NT2/D1 (cell line): Measurements from ENCODE around the gene LTBP1.

ENCODE experiments used
- DNase-seq: peaks from one replicate; pipeline ENCODE4 v3.0.0-alpha.2; 2011; ENCODE audit warnings: low read depth, low spot score
- H3K27me3 ChIP-seq: 2 replicates; pipeline ENCODE4 v1.6.0; 2011; ENCODE audit warnings: mild to moderate bottlenecking; ENCODE audit not compliant: insufficient read length, insufficient read depth
- H3K36me3 ChIP-seq: 2 replicates; pipeline ENCODE4 v1.6.1; 2011; ENCODE audit warnings: mild to moderate bottlenecking, low read length, mixed read lengths; ENCODE audit not compliant: insufficient read depth, insufficient read length
- H3K4me1 ChIP-seq: 2 replicates; pipeline ENCODE4 v1.5.1; 2011; ENCODE audit not compliant: insufficient read depth, insufficient read length
- H3K4me3 ChIP-seq: 2 replicates; pipeline ENCODE4 v1.5.1; 2011; ENCODE audit warnings: low read depth; ENCODE audit not compliant: insufficient read length
- H3K9ac ChIP-seq: 2 replicates; pipeline ENCODE4 v1.6.0; 2011; ENCODE audit warnings: low read depth; ENCODE audit not compliant: insufficient read length
- H3K9me3 ChIP-seq: 2 replicates; pipeline ENCODE4 v1.5.1; 2011; ENCODE audit warnings: mild to moderate bottlenecking, low read length; ENCODE audit not compliant: insufficient read depth
- SUZ12 ChIP-seq: IDR thresholded peaks from 2 replicates; pipeline ENCODE4 v1.6.1; 2011; ENCODE audit not compliant: insufficient read length, insufficient read depth; ENCODE audit errors: extremely low read depth
- YY1 ChIP-seq: IDR thresholded peaks from 2 replicates; pipeline ENCODE4 v1.6.1; 2011; ENCODE audit not compliant: insufficient read length, insufficient read depth
- ZNF274 ChIP-seq: IDR thresholded peaks from 2 replicates; pipeline ENCODE4 v1.6.1; 2011; ENCODE audit warnings: mild to moderate bottlenecking, low read depth, low read length

Gene LTBP1

GRCh38 chr2:33141476-33141875 lies 194.7 kb downstream of the LTBP1 start:
- Histone ChIP-seq H3K4me3 (no peak overlapping the region), H3K36me3 (no peaks in the 10 kb centered on the region), H3K9me3 (no peaks in the 10 kb centered on the region), H3K27me3 (no peaks in the 10 kb centered on the region), H3K4me1 (no peaks in the 10 kb centered on the region), H3K9ac (no peak overlapping the region)
- DNase-seq = no peak
- no peak for TF ChIP-seq SUZ12
- no peak for TF ChIP-seq YY1

DNA sequence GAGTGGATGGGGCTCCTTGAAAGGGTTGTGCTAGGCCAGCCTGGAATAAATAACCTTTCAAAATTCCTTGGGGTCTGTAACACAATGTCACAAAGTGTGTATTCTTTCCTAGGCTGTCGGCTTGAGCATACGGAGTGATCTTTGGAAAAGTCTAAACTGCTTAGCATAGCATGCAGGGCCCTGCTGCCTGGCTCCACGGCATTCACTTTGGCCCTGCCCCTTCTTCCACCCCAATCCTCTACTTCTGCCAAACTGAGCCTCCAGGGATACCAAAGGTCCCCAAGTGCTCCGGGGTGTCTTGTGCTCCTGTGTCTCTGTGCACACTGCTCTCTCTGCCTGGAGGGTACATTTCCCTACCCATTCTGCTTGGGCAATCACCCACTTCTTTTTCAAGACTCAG lies 196.1 kb downstream of the LTBP1 start:
- Histone ChIP-seq H3K36me3 (no peaks in the 10 kb centered on the region), H3K9ac (no peak overlapping the region), H3K4me1 (no peaks in the 10 kb centered on the region), H3K9me3 (no peaks in the 10 kb centered on the region), H3K4me3 (no peak overlapping the region), H3K27me3 (no peaks in the 10 kb centered on the region)
- TF ChIP-seq SUZ12 (no peak), YY1 (no peak), ZNF274 (no peak)
- DNase-seq = no peak

DNA sequence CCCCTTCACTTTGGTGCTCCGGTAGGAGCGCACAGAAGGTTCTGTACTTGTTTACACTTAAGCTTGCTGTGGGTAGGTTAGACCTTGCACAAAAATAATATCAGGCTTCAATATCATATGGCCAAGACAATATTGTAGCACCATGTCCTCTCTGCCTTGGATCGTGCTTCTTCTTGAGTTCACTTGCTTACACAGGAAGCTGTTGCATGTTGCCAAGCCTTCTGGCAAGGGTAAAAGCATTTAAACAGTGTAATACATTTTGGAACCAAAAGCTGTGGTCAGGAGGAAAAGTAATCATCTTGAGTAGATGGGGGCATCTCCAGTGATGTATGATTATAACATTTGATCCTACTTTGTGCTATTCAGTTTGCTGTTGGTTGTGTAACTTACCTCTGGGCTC lies 197.5 kb downstream of the LTBP1 start:
- no peak for DNase-seq
- H3K27me3 ChIP-seq = no peaks in the 10 kb centered on the region
- TF ChIP-seq YY1 (no peak), SUZ12 (no peak), ZNF274 (no peak)
- no peaks in the 10 kb centered on the region for H3K36me3 ChIP-seq
- H3K4me1 ChIP-seq = no peaks in the 10 kb centered on the region
- no peaks in the 10 kb centered on the region for H3K9me3 ChIP-seq
- no peak overlapping the region for H3K4me3 ChIP-seq
- no peak overlapping the region for H3K9ac ChIP-seq

DNA sequence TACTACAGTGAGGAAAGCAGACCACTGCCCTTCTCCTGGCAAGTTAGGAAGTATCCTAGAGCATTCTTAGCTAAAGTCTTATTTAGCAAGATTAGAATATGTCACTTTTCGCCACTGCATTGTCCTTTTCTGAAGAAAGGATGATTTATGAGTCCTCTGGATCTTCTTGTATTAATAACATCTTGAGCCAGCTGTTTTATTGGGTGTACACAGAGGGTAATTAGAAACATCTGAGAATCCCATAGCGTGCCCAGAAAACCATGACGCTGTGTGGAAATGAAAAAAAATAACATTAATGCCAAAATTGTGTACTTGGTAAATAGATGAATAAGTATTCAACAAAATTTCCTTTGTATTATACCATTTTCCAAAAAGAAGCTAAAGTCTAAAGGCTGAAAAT lies 198.7 kb downstream of the LTBP1 start:
- Histone ChIP-seq H3K27me3 (no peaks in the 10 kb centered on the region), H3K4me3 (no peak overlapping the region), H3K36me3 (no peaks in the 10 kb centered on the region), H3K9ac (no peak overlapping the region), H3K4me1 (no peaks in the 10 kb centered on the region), H3K9me3 (no peaks in the 10 kb centered on the region)
- TF ChIP-seq SUZ12 (no peak), YY1 (no peak), ZNF274 (no peak)
- DNase-seq = no peak

GRCh38 chr2:33146102-33146501 lies 199.3 kb downstream of the LTBP1 start:
- no peak for TF ChIP-seq SUZ12
- no peak for TF ChIP-seq ZNF274
- no peak for TF ChIP-seq YY1
- H3K9me3 ChIP-seq = no peaks in the 10 kb centered on the region
- no peak overlapping the region for H3K9ac ChIP-seq
- no peaks in the 10 kb centered on the region for H3K27me3 ChIP-seq
- no peak for DNase-seq
- H3K4me1 ChIP-seq = no peaks in the 10 kb centered on the region
- H3K36me3 ChIP-seq = no peaks in the 10 kb centered on the region
- no peak overlapping the region for H3K4me3 ChIP-seq

DNA sequence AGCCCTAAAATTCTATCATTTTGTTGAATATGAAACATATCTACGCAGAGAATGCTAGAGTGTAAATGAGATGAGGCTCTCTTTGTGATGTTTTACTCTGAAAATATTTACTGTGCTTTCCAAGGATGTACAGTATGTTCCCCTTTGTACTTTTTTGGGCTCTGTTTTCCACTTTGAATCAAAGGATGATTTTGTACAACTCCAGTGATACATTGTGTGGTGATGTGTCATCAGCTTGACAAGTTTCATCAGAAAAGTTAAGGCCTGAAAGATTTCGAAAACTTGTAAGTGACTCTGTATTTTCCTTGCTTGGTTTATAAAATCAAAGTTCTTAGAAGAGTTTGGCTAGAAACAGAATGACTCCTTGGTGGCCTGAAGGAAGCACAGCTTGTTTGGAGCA lies 206.3 kb downstream of the LTBP1 start:
- Histone ChIP-seq H3K27me3 (no peaks in the 10 kb centered on the region), H3K9me3 (no peaks in the 10 kb centered on the region), H3K4me3 (no peak overlapping the region), H3K9ac (no peak overlapping the region), H3K36me3 (no peaks in the 10 kb centered on the region), H3K4me1 (no peaks in the 10 kb centered on the region)
- no peak for DNase-seq
- TF ChIP-seq ZNF274 (no peak), SUZ12 (no peak), YY1 (no peak)

GRCh38 chr2:33158482-33159003 lies 211.8 kb downstream of the LTBP1 start:
- Histone ChIP-seq H3K27me3 (no peaks in the 10 kb centered on the region), H3K9ac (no peak overlapping the region), H3K4me3 (no peak overlapping the region), H3K36me3 (no peaks in the 10 kb centered on the region), H3K9me3 (no peaks in the 10 kb centered on the region), H3K4me1 (no peaks in the 10 kb centered on the region)
- no peak for DNase-seq
- TF ChIP-seq SUZ12 (no peak), ZNF274 (no peak), YY1 (no peak)
